Measurements from ENCODE around the gene CCBE1.

DNA sequence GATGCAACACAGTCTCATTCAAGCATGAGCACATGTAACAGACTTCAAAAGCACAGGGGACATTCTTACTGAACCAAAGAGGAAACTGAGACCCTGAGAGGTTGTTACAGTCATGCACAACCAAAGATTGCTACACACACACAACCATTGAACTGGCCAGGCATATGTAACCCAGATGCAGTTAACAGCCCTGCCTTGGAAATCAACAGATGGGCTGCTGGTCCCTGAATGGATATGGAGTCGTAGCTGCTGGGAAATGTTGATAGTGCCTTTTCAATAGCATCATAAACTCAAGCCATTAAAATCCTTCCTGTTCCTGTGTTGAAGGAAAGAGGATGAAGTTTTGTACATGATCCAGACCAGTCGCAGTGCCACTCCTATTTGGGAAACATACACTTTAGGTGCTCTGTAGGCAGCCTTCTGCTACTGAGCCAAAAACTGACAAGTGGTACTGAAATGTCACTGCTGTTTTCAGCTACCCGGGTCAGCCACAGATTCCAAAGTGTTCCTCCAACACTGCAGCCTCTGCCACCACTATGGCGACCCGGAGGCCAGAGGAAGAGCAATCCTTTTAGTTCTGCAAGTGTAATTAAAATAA is 143.9 kb downstream of the CCBE1 start:
- TF ChIP-seq, protein P1, sequence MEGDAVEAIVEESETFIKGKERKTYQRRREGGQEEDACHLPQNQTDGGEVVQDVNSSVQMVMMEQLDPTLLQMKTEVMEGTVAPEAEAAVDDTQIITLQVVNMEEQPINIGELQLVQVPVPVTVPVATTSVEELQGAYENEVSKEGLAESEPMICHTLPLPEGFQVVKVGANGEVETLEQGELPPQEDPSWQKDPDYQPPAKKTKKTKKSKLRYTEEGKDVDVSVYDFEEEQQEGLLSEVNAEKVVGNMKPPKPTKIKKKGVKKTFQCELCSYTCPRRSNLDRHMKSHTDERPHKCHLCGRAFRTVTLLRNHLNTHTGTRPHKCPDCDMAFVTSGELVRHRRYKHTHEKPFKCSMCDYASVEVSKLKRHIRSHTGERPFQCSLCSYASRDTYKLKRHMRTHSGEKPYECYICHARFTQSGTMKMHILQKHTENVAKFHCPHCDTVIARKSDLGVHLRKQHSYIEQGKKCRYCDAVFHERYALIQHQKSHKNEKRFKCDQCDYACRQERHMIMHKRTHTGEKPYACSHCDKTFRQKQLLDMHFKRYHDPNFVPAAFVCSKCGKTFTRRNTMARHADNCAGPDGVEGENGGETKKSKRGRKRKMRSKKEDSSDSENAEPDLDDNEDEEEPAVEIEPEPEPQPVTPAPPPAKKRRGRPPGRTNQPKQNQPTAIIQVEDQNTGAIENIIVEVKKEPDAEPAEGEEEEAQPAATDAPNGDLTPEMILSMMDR (IDR thresholded peaks at IDR 0.05 in 8 of 11, conservative IDR thresholded peaks at IDR 0.05 in 3 of 11), result no peak
- no peak for TF ChIP-seq POLR2AphosphoS5 (IDR thresholded peaks at IDR 0.05)
